ENCODE results near the gene SPOCK1.

The SPOCK1 gene

DNA sequence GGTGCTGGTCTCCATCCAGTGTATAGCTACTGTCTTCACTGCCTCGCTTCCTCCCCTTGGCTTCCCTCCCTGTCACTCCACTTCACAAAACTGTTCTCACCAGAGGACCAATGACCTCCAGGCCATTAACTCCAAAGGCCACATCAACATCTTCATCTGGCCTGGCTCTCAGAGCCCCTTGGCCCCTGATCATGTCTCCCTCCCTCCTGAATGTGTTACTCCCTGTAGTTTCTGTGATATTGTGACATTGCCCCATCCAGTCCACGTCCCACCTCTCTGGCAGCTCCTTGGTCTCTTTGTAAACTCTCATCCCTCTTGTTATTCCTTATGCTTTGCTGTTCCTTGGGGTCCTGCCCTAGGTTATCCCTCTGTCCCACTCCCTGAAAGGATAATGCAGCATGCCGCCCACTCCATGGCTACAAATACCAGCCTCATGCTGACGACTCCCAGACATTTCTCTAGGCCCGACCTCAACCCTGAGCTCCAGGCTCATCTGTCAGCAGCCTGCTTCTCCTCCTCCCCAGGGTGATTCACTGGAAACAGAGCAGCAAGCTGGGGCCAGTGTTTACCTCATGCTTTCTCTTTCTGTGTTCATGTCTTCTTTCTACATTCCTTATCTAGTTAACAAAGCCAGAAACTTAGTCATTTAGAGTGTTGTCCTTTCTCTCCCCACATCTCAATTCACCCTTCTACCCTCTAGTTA lies 312.2 kb downstream of the SPOCK1 start:
- no peak for DNase-seq (ENCODE audit: low read depth)
- TF ChIP-seq, protein P1, sequence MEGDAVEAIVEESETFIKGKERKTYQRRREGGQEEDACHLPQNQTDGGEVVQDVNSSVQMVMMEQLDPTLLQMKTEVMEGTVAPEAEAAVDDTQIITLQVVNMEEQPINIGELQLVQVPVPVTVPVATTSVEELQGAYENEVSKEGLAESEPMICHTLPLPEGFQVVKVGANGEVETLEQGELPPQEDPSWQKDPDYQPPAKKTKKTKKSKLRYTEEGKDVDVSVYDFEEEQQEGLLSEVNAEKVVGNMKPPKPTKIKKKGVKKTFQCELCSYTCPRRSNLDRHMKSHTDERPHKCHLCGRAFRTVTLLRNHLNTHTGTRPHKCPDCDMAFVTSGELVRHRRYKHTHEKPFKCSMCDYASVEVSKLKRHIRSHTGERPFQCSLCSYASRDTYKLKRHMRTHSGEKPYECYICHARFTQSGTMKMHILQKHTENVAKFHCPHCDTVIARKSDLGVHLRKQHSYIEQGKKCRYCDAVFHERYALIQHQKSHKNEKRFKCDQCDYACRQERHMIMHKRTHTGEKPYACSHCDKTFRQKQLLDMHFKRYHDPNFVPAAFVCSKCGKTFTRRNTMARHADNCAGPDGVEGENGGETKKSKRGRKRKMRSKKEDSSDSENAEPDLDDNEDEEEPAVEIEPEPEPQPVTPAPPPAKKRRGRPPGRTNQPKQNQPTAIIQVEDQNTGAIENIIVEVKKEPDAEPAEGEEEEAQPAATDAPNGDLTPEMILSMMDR (conservative IDR thresholded peaks at IDR 0.05; ENCODE audit: low read depth, low read length), result no peak
- no peak overlapping the region for H3K4me3 ChIP-seq (ENCODE audit: low read length)

DNA sequence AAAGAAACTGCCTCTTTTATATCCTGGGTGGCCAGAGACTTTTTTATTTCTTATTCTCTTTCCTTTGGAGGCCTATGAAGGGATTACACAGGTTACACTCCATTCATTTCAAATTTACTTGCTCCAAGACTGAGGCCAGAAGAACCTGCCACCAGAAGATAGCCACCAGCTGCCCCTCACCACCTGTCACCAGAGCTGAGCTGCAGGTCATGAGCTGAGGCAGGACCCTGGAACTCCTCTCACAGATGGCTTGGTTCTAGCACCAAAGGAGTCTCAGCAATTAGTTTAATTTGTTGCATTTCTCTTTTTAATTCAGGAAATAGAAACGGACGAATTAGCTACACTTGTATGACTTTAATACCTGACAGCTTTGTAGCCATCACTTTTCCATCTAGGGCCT lies 313.9 kb downstream of the SPOCK1 start:
- TF ChIP-seq, protein P1 (conservative IDR thresholded peaks at IDR 0.05; ENCODE audit: low read depth, low read length), result no peak
- no peak overlapping the region for H3K4me3 ChIP-seq (ENCODE audit: low read length)
- DNase-seq (ENCODE audit: low read depth), result no peak

DNA sequence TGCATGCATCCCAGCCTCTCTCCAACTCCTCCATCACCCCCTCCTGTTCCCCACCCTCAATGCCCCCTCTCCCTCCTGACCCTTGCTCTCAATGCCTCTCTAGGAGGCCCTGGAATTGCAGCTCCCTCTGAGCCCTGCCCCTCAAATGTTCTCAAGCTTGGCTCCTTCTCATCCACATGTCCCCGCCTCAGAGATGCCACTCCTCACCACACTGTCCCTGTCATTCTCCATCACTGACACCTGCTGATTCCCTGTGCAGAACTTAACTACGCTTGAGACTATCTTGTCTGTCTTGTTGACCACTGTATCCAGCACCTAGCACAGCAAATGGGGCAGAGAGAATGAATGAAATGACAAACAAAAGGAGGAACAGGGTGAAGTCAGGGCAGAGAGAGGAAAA lies 314.4 kb downstream of the SPOCK1 start:
- no peak for DNase-seq (ENCODE audit: low read depth)
- no peak overlapping the region for H3K4me3 ChIP-seq (ENCODE audit: low read length)
- TF ChIP-seq, protein P1 (conservative IDR thresholded peaks at IDR 0.05; ENCODE audit: low read depth, low read length), result no peak

DNA sequence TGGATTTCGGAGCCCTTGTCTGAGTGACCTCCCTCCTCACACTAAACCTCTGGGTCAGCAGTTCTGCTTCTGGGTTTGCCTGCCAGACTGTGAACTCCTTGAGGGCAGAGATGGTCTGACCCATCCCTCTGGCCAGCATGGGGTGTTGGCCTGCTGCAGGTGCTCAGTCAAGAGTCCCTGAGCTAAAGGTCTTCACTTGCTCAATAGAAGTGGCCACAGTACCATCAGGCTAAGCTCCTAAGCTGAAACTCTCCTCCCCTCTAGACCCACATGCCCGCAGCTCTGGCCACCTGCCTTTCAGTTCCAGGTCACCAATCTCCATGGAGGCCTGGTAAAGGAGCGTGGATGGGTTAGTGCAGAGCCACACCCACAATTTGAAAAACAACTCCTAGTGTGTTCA lies 316.6 kb downstream of the SPOCK1 start:
- TF ChIP-seq, protein P1 (conservative IDR thresholded peaks at IDR 0.05; ENCODE audit: low read depth, low read length), result no peak
- no peak for DNase-seq (ENCODE audit: low read depth)
- H3K4me3 ChIP-seq (ENCODE audit: low read length), result no peak overlapping the region

DNA sequence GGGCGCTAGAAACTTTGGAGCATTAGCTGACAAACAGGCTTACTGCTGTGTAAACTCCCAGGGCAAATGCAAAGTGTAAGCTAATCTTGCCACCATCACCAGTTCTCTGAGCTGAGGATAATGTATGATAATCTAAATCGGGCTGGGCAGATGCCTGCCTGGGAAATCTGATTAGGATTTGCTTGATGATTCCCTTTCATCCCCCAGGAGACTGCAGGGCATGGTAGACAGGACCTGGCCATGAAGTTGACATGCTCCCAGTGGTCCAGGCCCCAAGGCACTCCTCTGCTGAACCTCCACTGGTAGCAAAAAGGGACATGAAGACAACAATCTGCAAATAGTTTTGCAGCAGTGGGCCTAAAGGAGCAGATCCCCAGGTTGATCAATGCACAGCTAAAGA lies 317.5 kb downstream of the SPOCK1 start:
- TF ChIP-seq, protein P1 (conservative IDR thresholded peaks at IDR 0.05; ENCODE audit: low read depth, low read length), result no peak
- H3K4me3 ChIP-seq (ENCODE audit: low read length), result no peak overlapping the region
- DNase-seq (ENCODE audit: low read depth), result no peak

DNA sequence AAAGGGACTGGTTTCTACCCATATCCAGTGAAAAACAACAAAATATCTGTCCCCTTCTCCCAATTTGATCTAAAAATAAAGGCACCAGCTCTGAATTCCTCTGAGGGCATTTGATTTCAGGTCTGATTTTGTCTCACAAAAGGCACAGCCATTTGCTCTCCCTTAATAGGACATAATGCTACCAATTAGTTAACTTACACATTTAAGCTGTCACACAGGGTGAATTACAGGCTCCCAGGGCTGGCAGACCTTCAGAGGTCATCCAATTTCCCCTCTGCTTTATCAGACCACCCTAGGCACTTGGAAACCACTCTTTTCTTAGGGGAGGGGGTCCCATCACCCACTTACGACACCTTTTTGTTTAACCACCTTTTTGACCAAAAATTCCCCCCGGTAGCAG lies 319.9 kb downstream of the SPOCK1 start:
- TF ChIP-seq, protein P1 (conservative IDR thresholded peaks at IDR 0.05; ENCODE audit: low read depth, low read length), result no peak
- DNase-seq (ENCODE audit: low read depth), result no peak
- no peak overlapping the region for H3K4me3 ChIP-seq (ENCODE audit: low read length)

DNA sequence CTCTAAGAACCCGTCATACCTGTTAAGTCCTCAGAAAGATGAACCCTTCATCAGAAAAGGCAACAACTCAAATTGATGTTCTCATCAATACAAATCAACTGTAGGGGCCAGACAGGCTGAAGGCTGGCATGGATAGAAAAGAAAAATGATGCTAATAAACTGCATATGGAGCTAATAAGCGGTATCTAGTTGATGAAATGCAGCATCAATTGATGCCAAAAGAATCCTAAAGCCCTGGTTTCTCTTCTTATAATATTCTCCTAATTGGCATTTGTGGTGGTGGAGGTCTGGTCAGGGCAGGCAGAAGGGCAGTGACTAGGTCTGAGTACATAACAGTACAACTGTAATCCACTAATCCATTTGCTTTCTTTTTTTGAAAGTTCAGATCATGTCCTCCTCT lies 322.5 kb downstream of the SPOCK1 start:
- DNase-seq (ENCODE audit: low read depth), result no peak
- TF ChIP-seq, protein P1 (conservative IDR thresholded peaks at IDR 0.05; ENCODE audit: low read depth, low read length), result no peak
- H3K4me3 ChIP-seq (ENCODE audit: low read length), result no peak overlapping the region
